Activated T-cell treated with anti-CD3 and anti-CD28 coated beads, Interleukin-2, amount 50 U/mL, for 72 hours (primary cell): ENCODE data around the gene SLC45A1. TPM values are rescaled to one million over a fixed set of nuclear protein-coding genes. Genes with fewer than 3 reads are reported as not detected.
A peak's percentile ranks its signal among the peaks of the same experiment; 100 is the strongest.

Source experiments
- ATAC-seq, 2 donors: fragments of 150-1000 bp; cut with Tn5 transposase; replicated peaks in 1 of 2; 2 replicates each; pipeline ENCODE4 v1.10.0; 2021; ENCODE audit warnings: moderate library complexity in 2 of 2, mild to moderate bottlenecking in 1 of 2
- DNase-seq, 2 donors: peaks; one replicate each; pipeline ENCODE4 v3.0.0; 2021 to 2022; ENCODE audit warnings: mixed read lengths in 1 of 2
- H3K27ac Mint-ChIP-seq: one replicate; pipeline ENCODE4 v1.8.0; 2022; ENCODE audit warnings: mild to moderate bottlenecking, moderate library complexity, mixed read lengths
- H3K27me3 Mint-ChIP-seq: one replicate; pipeline ENCODE4 v1.8.0; 2022; ENCODE audit warnings: low read depth, mixed read lengths
- H3K36me3 Mint-ChIP-seq, 2 donors: one replicate each; pipeline ENCODE4 v1.8.0; 2022; ENCODE audit warnings: mixed read lengths in 2 of 2, mild to moderate bottlenecking in 1 of 2; ENCODE audit not compliant: insufficient read depth in 2 of 2
- H3K4me1 Mint-ChIP-seq: one replicate; pipeline ENCODE4 v1.8.0; 2022; ENCODE audit warnings: low read depth, mixed read lengths
- H3K4me3 Mint-ChIP-seq, 2 donors: one replicate each; pipeline ENCODE4 v1.8.0; 2022; ENCODE audit warnings: mild to moderate bottlenecking in 2 of 2, mixed read lengths in 2 of 2, moderate library complexity in 2 of 2
- H3K9me3 Mint-ChIP-seq, 2 donors: one replicate each; pipeline ENCODE4 v1.8.0; 2022; ENCODE audit warnings: mixed read lengths in 2 of 2
- total RNA-seq, 2 donors: library from RNA; stranded (reverse); gene quantifications; one replicate each; pipeline ENCODE4 v1.2.3, GENCODE V29; 2022

Gene SLC45A1
- total RNA-seq, 2 donors from 2014 or later, result 0.48 to 0.81 TPM

GRCh38 chr1:8333246-8333987 is 15.5 kb downstream of the SLC45A1 start:
- Mint-ChIP-seq H3K9me3 (peaks cover 0 to 2% of the 10 kb centered on the region in 2 donors), H3K4me3 (no peak overlapping the region), H3K4me1 (no peaks in the 10 kb centered on the region), H3K27me3 (no peaks in the 10 kb centered on the region), H3K36me3 (peaks cover 1 to 2% of the 10 kb centered on the region in 2 donors), H3K27ac (no peak overlapping the region)
- ATAC-seq (no peak), DNase-seq (no peak)

- no peak overlapping the region for H3K4me3 Mint-ChIP-seq
- peaks cover 0 to 2% of the 10 kb centered on the region in 2 donors for H3K9me3 Mint-ChIP-seq
- ATAC-seq (no peak), DNase-seq (no peak)
- peaks cover 1 to 2% of the 10 kb centered on the region in 2 donors for H3K36me3 Mint-ChIP-seq
- H3K27ac Mint-ChIP-seq, result no peak overlapping the region
- no peaks in the 10 kb centered on the region for H3K4me1 Mint-ChIP-seq
- no peaks in the 10 kb centered on the region for H3K27me3 Mint-ChIP-seq
These were observed 16.4 kb downstream of the SLC45A1 start for GRCh38 chr1:8334106-8334851.

GRCh38 chr1:8335246-8335645 is 17.3 kb downstream of the SLC45A1 start:
- Mint-ChIP-seq H3K9me3 (peaks cover 0 to 2% of the 10 kb centered on the region in 2 donors), H3K36me3 (peaks cover 1 to 2% of the 10 kb centered on the region in 2 donors), H3K4me3 (no peak overlapping the region), H3K27ac (no peak overlapping the region), H3K27me3 (no peaks in the 10 kb centered on the region), H3K4me1 (no peaks in the 10 kb centered on the region)
- DNase-seq (no peak), ATAC-seq (no peak)

DNA sequence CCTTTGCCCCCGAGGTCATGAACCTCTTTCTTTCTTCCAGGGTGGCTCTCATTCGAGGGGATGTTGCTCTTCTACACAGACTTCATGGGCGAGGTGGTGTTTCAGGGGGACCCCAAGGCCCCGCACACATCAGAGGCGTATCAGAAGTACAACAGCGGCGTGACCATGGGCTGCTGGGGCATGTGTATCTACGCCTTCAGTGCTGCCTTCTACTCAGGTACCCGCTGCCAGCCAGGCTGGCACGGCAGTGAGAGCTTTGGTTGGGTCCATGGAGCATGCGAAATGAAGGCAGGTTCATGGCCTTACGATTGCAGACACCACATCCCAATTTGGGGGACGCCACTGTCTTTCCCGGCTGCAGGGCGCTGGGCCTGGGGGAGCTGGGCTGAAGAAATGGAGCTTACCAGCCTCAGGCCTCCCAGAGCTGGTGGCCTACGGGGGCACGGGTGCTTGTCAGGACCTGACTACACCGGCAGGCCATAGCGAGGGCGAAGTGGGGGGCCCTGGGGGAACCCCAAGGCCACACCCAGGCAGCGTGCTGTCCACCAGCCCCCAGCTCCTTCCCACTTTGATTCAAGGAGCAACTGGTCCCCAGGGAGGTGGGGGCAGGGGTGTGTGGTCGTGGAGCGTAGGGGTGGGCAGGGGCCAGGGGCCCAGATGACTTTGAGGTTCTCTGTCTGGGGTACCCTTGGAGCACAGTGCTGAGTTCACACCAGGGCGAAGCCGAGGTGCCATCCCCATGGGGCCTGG is 20.0 kb downstream of the SLC45A1 start:
- no peaks in the 10 kb centered on the region for H3K27me3 Mint-ChIP-seq
- peaks cover 0 to 2% of the 10 kb centered on the region in 2 donors for H3K9me3 Mint-ChIP-seq
- DNase-seq (no peak), ATAC-seq (no peak)
- H3K4me1 Mint-ChIP-seq, result no peaks in the 10 kb centered on the region
- H3K27ac Mint-ChIP-seq, result no peak overlapping the region
- peaks cover 1 to 2% of the 10 kb centered on the region in 2 donors for H3K36me3 Mint-ChIP-seq
- no peak overlapping the region for H3K4me3 Mint-ChIP-seq

DNA sequence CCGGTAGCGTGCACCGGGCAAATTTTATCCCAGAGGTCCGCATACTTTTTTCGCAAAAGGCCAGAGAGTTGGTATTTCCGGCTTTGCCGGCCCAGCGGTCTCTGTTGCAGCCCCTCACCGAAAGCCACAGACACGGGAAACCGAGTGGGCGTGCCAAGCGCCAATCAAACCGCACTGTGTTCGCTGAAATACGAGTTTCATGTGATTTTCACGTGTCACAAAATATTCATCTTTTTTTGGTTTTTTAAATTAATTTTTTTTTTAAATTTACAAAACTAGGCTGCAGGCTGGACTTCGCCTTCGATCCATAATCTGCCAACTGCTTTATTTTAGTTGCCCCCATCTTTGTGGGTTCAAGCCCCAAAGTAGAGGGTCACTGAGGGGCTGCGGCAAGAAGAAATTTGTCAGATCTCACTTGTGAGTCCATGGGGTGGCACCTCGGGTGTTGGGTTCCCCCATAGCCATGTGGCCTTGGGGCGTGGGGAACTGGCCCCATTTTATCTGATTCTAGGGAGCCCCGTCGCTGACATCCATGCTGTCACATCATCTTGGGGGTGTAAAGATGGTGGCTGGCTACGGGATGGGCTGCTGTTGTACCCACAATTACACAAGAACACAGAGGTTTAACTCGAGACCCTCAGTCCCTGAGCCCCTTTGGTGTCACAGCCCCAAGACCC is 20.8 kb downstream of the SLC45A1 start:
- H3K27me3 Mint-ChIP-seq, result no peaks in the 10 kb centered on the region
- DNase-seq (no peak), ATAC-seq (no peak)
- no peak overlapping the region for H3K4me3 Mint-ChIP-seq
- H3K9me3 Mint-ChIP-seq, result peaks cover 0 to 2% of the 10 kb centered on the region in 2 donors
- no peak overlapping the region for H3K27ac Mint-ChIP-seq
- peaks cover 1 to 2% of the 10 kb centered on the region in 2 donors for H3K36me3 Mint-ChIP-seq
- H3K4me1 Mint-ChIP-seq, result no peaks in the 10 kb centered on the region

DNA sequence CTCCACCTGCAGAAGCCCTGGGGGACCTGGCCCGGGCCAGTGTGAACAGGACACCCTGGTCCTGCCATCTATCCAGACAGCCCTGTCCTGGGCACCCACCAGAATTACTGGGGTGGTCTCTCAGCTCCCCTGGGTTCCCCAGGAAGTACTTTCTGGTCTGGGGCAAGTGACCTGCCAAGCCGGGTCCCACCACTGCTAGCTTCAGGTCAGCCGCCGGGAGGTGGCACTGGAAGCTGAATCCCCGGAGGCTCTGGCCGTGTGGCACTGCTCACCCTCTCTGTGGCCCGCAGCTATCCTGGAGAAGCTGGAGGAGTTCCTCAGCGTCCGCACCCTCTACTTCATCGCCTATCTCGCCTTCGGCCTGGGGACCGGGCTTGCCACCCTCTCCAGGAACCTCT is 21.3 kb downstream of the SLC45A1 start:
- H3K4me1 Mint-ChIP-seq, result no peaks in the 10 kb centered on the region
- H3K27ac Mint-ChIP-seq, result no peak overlapping the region
- no peak for DNase-seq
- H3K27me3 Mint-ChIP-seq, result no peaks in the 10 kb centered on the region
- peaks cover 1 to 2% of the 10 kb centered on the region in 2 donors for H3K36me3 Mint-ChIP-seq
- ATAC-seq, result no peak
- peaks cover 0 to 2% of the 10 kb centered on the region in 2 donors for H3K9me3 Mint-ChIP-seq
- no peak overlapping the region for H3K4me3 Mint-ChIP-seq

DNA sequence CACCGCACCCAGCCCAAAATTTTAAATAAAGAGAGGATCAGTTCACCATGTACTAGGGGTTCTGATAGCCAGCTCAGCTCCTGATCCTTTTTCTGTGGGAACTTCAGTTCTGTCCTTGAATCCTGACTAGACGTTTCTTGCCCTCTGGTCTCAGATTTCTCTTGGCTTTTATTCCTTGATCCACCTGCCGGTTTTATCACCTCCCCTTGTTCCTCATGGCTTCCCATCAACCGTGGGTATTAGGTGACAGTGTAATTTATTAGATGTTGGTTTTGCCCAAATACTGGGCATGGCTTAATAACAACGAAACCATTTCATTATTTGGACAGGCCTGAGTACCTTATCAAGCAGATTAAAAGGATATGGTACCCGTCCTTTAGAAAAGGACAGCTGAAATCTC is 22.5 kb downstream of the SLC45A1 start:
- ATAC-seq, result no peak
- peaks cover 1 to 2% of the 10 kb centered on the region in 2 donors for H3K36me3 Mint-ChIP-seq

DNA sequence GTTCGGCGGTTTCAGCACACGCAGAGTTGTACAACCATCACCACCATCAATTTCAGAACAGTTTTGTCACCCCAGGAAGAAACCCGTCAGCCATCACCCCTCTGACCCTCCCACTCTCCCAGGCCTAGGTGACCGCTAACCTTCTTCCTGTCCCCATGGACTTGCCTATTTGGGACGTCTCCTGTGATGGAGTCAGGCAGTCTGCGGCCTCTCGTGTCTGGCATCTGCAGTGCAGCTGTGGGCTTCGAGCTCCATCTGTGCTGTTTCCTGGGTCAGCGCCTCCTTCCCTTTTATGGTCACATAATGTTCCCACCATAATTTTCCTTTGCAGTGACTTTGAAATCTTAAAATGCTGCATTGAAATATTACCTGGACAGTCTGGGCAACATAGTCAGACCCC is 24.4 kb downstream of the SLC45A1 start:
- Mint-ChIP-seq H3K9me3 (no peaks in the 10 kb centered on the region), H3K27me3 (no peaks in the 10 kb centered on the region), H3K36me3 (no peaks in the 10 kb centered on the region), H3K27ac (no peak overlapping the region), H3K4me3 (no peak overlapping the region), H3K4me1 (no peaks in the 10 kb centered on the region)
- no peak for ATAC-seq
- no peak for DNase-seq

More for the DNA sequence above, 22.5 kb downstream of the SLC45A1 start:
- DNase-seq, result no peak
- Mint-ChIP-seq H3K9me3 (peaks cover 0 to 2% of the 10 kb centered on the region in 2 donors), H3K27ac (no peak overlapping the region), H3K4me3 (no peak overlapping the region), H3K4me1 (no peaks in the 10 kb centered on the region), H3K27me3 (no peaks in the 10 kb centered on the region)

GRCh38 chr1:8343044-8343443 is 25.1 kb downstream of the SLC45A1 start:
- DNase-seq (no peak), ATAC-seq (peak in 1 of 2 donors; percentile 5)
- H3K4me3 Mint-ChIP-seq, result no peak overlapping the region
- H3K4me1 Mint-ChIP-seq, result no peaks in the 10 kb centered on the region
- H3K27me3 Mint-ChIP-seq, result no peaks in the 10 kb centered on the region
- H3K9me3 Mint-ChIP-seq, result no peaks in the 10 kb centered on the region
- no peak overlapping the region for H3K27ac Mint-ChIP-seq
- H3K36me3 Mint-ChIP-seq, result no peaks in the 10 kb centered on the region

DNA sequence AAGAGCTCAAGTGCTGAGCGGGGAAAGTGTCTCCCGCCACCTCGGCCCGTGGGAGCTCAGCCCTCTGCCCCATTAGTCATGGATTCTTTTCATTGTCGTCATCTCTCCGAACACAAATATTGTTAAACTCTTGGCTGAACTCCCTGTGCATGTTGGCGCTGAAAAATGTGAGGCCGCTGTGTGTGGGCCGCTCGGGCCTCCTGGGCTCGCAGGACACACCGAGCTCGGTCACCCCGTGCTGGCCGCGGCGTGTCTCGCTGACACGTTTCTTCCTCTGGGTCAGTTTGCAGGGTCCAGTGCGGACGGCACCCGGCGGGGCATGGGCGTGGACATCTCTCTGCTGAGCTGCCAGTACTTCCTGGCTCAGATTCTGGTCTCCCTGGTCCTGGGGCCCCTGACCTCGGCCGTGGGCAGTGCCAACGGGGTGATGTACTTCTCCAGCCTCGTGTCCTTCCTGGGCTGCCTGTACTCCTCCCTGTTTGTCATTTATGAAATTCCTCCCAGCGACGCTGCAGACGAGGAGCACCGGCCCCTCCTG is 25.6 kb downstream of the SLC45A1 start:
- Mint-ChIP-seq H3K9me3 (no peaks in the 10 kb centered on the region), H3K4me3 (no peak overlapping the region), H3K36me3 (no peaks in the 10 kb centered on the region), H3K27ac (peak overlapping the region; percentile 47), H3K4me1 (no peaks in the 10 kb centered on the region), H3K27me3 (no peaks in the 10 kb centered on the region)
- DNase-seq (no peak), ATAC-seq (peak in 1 of 2 donors; percentile 8)

- H3K27ac Mint-ChIP-seq, result peak overlapping the region; percentile 1
- peaks cover 5% of the 10 kb centered on the region for H3K27me3 Mint-ChIP-seq
- H3K9me3 Mint-ChIP-seq, result no peaks in the 10 kb centered on the region
- H3K36me3 Mint-ChIP-seq, result no peaks in the 10 kb centered on the region
- peaks cover 5% of the 10 kb centered on the region for H3K4me1 Mint-ChIP-seq
- DNase-seq (no peak), ATAC-seq (no peak)
- H3K4me3 Mint-ChIP-seq, result no peak overlapping the region
These were observed 27.1 kb downstream of the SLC45A1 start for GRCh38 chr1:8344893-8345507.
